NCI-H146 treated with DMSO at 0.1 percent for 48 hours (cell line): ENCODE measurements around the gene SNRNP40.

Experiments
- DNase-seq: peaks from one replicate; lab custom pipeline; 2025; ENCODE audit not compliant: unreplicated experiment; lab: John Stamatoyannopoulos, UW

Gene SNRNP40

GRCh38 chr1:31296486-31297276, at the start of gene SNRNP40, which contains the start of gene ZCCHC17:
TSS of gene SNRNP40 (minus strand) at chr1:31296788. CDS start at chr1:31296751, 37 bp downstream.
TSS of gene ZCCHC17 (plus strand) at chr1:31297032. CDS start at chr1:31310099, 13,067 bp downstream.
- DNase-seq, result peak; percentile 95

GRCh38 chr1:31345635-31346034, 49.0 kb upstream of the SNRNP40 start:
- DNase-seq, result no peak

GRCh38 chr1:31344503-31344902, 47.9 kb upstream of the SNRNP40 start:
- DNase-seq, result no peak

GRCh38 chr1:31336687-31337467, 40.3 kb upstream of the SNRNP40 start:
- DNase-seq, result no peak

DNA sequence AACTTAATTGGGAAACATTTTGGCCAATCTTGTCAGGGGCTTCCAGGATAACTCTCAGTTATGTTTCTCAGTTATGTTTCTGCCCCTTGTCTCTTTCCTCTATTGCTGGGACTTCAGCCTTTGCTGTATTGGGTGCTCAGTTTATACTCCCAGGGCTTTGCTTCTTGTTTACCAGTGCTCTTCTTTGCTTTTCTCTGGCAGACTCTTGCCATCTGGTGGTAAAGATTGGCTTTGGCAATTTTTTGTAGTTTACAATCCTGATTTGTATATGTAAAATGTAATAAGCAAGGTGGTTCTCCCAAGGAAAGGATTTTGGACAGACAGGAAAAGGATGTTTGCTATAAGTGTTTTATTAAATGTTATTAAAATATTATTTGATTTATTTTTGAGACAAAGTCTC, 38.4 kb upstream of the SNRNP40 start:
- peak; percentile 18 for DNase-seq

DNA sequence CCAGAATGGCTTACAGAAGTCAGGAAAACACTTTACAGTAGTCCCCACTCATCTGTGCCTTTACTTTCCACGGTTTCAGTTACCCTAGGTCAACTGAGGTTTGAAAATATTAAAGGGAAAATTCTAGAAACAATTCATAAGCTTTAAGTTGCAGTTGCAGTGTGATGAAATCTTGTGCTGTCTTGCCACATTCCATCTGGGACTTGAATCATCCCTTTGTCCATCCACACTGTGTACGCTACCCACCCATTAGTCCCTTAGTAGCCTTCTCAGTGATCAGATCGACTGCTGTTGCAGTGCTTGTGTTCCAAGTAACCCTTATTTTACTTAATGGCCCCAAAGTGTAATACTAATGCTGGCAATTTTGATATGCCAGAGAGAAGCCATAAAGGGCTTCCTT, 30.8 kb upstream of the SNRNP40 start:
- DNase-seq, result no peak

GRCh38 chr1:31326461-31326860, 29.9 kb upstream of the SNRNP40 start:
- no peak for DNase-seq

DNA sequence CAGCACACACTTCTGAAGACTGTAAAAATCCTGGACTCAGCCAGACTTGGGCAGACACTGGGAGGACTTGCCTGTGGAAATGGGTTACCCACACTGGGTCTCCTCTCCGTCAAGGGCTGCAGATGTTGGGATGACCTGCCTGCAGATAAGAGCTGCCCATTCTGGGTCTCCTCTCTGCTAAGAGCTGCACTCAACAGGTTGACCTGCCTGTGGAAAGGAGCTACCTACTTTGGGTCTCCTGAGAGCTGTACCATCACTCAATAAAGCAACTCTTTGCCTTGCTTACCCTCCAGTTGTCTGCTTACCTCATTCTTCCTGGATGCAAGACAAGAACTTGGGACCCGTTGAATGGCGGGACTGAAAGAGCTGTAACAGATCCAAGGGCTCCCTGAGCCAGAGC, 28.4 kb upstream of the SNRNP40 start:
- DNase-seq, result no peak

- DNase-seq, result no peak
Observed at GRCh38 chr1:31324093-31324492, 27.5 kb upstream of the SNRNP40 start.

DNA sequence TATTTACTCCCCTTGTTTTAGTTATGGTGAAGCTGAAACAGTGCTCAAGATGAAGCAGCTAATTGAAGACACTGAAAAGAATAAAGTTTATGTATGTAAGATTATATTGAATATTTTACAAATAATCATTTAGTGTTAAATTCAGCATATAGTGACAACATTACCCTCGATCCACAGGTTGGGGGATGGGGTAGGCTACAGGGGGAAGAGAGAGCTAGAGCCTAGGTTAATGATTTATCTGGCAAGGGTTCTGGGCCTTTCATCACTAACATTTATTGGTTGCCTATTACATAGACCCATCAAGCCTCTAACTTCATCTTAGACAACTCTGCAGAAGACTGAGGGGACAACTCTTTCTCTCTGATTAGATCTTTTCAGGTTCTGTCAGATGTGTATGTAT, 21.6 kb upstream of the SNRNP40 start:
- DNase-seq, result no peak

- peak; percentile 80 for DNase-seq
Observed at GRCh38 chr1:31315902-31316301, 19.3 kb upstream of the SNRNP40 start.

DNA sequence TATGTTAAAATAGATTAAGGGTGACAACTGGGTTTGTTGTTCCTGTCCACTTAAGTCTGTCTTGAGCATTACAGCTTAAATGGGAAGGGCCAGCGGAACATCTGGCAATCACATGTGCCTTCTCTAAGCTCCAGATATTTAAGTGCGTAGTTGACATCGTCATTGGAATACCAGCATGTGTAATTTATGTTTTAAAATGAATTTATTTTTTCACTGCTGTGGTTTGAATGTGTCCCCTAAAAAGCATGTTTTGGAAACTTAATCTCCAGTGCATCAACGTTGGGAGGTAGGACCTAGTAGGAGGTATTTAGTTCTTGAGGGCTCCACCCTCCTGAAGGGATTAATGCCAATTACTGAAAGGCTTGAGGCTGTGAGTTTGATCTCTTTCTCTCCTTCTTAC, 13.6 kb upstream of the SNRNP40 start:
- no peak for DNase-seq

- DNase-seq, result no peak
Observed at GRCh38 chr1:31308036-31308435, 11.4 kb upstream of the SNRNP40 start.

GRCh38 chr1:31306278-31306677, 9.7 kb upstream of the SNRNP40 start:
- DNase-seq, result no peak

DNA sequence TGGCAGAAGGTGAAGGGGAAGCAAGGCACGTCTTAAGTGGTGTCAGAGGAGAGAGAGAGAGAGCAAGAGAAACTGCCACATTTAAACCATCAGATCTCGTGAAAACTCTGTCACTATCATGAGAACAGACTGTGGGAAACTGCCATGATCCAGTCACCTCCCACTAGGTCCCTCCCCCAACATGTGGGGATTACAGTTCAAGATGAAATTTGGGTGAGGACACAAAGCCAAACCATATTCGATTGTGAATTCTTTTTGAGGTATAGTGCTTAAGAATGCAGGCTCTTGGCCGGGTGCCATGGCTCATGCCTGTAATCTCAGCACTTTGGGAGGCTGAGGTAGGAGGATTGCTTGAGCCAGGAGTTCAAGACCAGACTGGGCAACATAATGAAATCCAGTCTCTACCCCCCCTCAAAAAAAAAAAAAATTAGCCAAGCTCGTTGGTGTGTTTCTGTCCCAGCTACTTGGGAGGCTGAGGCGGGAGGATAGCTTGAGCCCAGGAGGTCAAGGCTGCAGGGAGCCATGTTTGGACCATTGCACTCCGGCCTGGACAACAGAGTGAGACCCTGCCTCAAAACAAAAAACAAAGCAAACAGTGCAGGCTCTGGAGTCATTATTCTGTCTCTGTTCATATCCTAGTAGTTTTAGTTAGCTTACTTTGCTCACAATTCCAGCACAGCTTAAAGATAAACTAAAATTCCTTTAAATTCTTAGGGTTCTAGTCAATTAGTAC, 6.3 kb upstream of the SNRNP40 start:
- no peak for DNase-seq

- no peak for DNase-seq
Observed at GRCh38 chr1:31300193-31300592, 3.6 kb upstream of the SNRNP40 start.

DNA sequence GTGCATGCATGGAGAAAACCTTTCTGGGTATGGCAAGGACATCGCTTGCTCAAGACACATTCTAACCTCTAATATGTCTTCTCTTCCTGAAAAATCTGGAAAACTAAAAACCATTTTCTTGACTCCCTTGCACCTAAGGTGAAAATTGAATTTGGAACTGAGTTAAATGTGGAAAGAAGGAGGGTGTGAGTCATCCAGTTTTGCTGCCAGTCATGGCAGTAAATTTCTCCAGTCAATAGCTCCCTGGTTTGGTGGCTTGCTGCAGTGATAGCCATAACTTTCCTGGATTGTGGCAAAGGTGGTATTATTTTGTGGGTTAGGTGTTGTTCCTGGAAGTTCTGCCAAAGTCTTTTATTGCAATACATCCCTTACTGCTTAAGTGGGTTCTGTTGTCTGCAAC, 2.8 kb upstream of the SNRNP40 start:
- DNase-seq, result no peak

GRCh38 chr1:31297277-31298247, 974 bp upstream of the SNRNP40 start:
- no peak for DNase-seq

DNA sequence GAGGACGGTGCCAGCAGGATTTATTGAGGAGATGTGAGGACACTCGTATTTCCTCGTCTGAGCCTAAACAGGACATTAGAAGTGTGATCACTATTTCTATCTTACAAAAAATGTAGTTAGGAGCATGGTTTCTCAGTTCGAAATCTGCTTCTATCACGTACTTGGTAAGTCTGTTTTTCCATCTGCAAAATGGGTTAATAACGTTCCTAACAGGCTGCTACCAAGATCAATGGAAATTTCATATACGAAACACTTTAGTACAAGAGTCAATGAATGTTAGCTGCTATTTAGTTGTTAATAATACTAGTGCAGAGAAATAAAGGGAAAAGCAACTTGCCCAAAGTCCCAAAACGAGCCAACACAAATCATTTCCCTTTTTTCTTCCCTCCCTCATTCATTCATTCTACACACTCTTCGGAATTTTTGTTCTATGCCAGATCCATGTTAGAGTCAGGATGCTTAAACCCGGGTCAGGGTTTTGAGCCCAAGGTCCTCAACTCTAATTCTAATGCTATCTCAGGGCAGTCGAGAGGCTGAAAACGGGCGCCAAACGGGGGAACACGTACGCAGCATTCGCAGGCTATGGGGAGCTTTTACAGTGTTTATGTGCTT, 608 bp downstream of the SNRNP40 start:
- no peak for DNase-seq

GRCh38 chr1:31289021-31289420, 7.6 kb downstream of the SNRNP40 start:
- no peak for DNase-seq
